OCI-LY1 (cell line): ENCODE measurements around the gene LMBRD1.

Experiments
- EZH2 ChIP-seq: fragments of 200-600 bp; sonication (generic), shearing (Covaris generic); IDR thresholded peaks from 2 replicates; pipeline ENCODE4 v1.8.0; 2017; ENCODE audit warnings: borderline replicate concordance, mixed run types, mild to moderate bottlenecking, antibody characterized with exemption, low read length, moderate library complexity, mixed read lengths
- TF ChIP-seq, protein P1 (sequence below): fragments of 200-600 bp; sonication (generic), shearing (Covaris generic); IDR thresholded peaks from 2 replicates; pipeline ENCODE4 v1.5.1; 2017; ENCODE audit warnings: mild to moderate bottlenecking, antibody characterized with exemption, low read length, moderate library complexity, mixed read lengths

DNA sequence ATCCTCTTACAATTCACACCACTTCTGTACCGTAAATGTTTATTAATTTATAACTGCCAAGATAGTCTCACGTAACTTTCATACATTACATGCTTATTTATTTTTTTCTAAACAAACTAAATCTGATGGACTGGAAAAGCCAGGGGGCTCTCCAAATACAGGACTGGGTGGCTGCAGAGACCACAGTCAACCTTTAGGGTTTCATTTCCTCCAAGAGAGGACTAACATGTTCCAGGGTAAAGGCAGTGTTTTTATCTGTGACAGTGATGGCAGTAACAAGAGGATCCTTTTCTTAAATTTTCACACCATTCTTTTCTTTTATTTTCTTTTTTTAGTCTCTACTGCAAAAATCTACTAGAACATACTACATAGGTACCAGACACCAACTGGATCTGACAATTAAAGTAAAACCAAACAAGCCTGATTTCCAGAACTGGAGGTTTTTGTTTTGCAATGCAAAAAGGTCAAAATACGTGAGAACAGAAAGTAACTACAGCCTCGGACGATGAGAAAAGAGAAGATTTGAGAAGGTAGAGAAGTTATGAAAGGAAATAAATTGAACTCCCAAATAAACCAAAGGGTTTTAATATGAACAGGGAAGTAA is 1.2 kb downstream of the LMBRD1 start:
- TF ChIP-seq, protein P1, sequence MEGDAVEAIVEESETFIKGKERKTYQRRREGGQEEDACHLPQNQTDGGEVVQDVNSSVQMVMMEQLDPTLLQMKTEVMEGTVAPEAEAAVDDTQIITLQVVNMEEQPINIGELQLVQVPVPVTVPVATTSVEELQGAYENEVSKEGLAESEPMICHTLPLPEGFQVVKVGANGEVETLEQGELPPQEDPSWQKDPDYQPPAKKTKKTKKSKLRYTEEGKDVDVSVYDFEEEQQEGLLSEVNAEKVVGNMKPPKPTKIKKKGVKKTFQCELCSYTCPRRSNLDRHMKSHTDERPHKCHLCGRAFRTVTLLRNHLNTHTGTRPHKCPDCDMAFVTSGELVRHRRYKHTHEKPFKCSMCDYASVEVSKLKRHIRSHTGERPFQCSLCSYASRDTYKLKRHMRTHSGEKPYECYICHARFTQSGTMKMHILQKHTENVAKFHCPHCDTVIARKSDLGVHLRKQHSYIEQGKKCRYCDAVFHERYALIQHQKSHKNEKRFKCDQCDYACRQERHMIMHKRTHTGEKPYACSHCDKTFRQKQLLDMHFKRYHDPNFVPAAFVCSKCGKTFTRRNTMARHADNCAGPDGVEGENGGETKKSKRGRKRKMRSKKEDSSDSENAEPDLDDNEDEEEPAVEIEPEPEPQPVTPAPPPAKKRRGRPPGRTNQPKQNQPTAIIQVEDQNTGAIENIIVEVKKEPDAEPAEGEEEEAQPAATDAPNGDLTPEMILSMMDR, result no peak; the same call in 1 of the 2 replicates
- TF ChIP-seq EZH2, result no peak
